Measurements from ENCODE around the gene SMG5.

The SMG5 gene

GRCh38 chr1:156204686-156205085 is 77.9 kb downstream of the SMG5 start:
- H3K27ac Mint-ChIP-seq, result no peak overlapping the region
- no peaks in the 10 kb centered on the region for H3K27me3 Mint-ChIP-seq
- intact Hi-C loops (cut with micrococcal nuclease), result no loop called here
- H3K36me3 Mint-ChIP-seq (ENCODE audit: low read depth), result peaks cover 71% of the 10 kb centered on the region
- no peak overlapping the region for H3K4me3 Mint-ChIP-seq
- no peaks in the 10 kb centered on the region for H3K9me3 Mint-ChIP-seq
- peaks cover 7% of the 10 kb centered on the region for H3K4me1 Mint-ChIP-seq (ENCODE audit: low read depth)

- peaks cover 67% of the 10 kb centered on the region for H3K36me3 Mint-ChIP-seq (ENCODE audit: low read depth)
- H3K9me3 Mint-ChIP-seq, result no peaks in the 10 kb centered on the region
- no peaks in the 10 kb centered on the region for H3K4me1 Mint-ChIP-seq (ENCODE audit: low read depth)
- H3K27ac Mint-ChIP-seq, result no peak overlapping the region
- intact Hi-C loops (cut with micrococcal nuclease), result no loop called here
- H3K27me3 Mint-ChIP-seq, result no peaks in the 10 kb centered on the region
- H3K4me3 Mint-ChIP-seq, result no peak overlapping the region
Measured at GRCh38 chr1:156203331-156203730, 79.3 kb downstream of the SMG5 start.

GRCh38 chr1:156200044-156200443 is 82.6 kb downstream of the SMG5 start:
- peaks cover 59% of the 10 kb centered on the region for H3K36me3 Mint-ChIP-seq (ENCODE audit: low read depth)
- H3K27me3 Mint-ChIP-seq, result no peaks in the 10 kb centered on the region
- no peaks in the 10 kb centered on the region for H3K9me3 Mint-ChIP-seq
- intact Hi-C loops (cut with micrococcal nuclease), result no loop called here
- peaks cover 24% of the 10 kb centered on the region for H3K4me1 Mint-ChIP-seq (ENCODE audit: low read depth)
- no peak overlapping the region for H3K4me3 Mint-ChIP-seq
- no peak overlapping the region for H3K27ac Mint-ChIP-seq

Data from dendritic cell treated with granulocyte-macrophage colony-stimulating factor and Interleukin-4, amounts not matched to agents 40 ng/mL and 50 ng/mL, for 4 days (primary cell).